HL-60 (cell line): ENCODE results near the gene NIN.

Source experiments
- GABPA ChIP-seq: IDR thresholded peaks from 2 replicates; pipeline ENCODE4 v1.6.1; 2012; ENCODE audit warnings: low read depth
- POLR2AphosphoS5 ChIP-seq: IDR thresholded peaks from 2 replicates; pipeline ENCODE4 v1.6.1; 2012; ENCODE audit warnings: low read depth
- SPI1 ChIP-seq: IDR thresholded peaks from 2 replicates; pipeline ENCODE4 v1.6.1; 2012; ENCODE audit warnings: low read depth, mild to moderate bottlenecking, borderline replicate concordance
- TF ChIP-seq, protein P1 (sequence below): IDR thresholded peaks from one replicate; pipeline ENCODE4 v1.5.1; 2011; ENCODE audit warnings: low read length, control low read depth, inconsistent platforms; ENCODE audit not compliant: insufficient read depth

DNA sequence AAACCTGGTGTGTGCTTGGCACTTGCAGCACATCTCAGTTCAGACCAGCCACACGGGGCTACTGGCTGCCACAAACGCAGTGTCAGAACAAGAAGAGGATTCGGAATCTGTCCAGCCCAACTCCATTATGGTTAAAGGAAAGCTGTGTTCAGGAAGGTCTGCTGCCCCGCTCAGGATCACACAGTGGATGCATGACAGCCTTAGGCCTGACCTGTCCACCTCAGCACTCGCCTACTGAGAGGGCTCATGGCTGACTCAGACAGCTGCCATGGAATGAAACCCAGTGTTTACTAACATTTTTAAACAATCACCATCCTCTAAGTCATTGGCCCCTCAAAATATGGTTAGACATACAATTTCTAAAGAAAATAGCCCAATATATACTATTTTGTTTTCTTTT is 5.6 kb upstream of the NIN start:
- no peak for TF ChIP-seq SPI1
- TF ChIP-seq, protein P1, sequence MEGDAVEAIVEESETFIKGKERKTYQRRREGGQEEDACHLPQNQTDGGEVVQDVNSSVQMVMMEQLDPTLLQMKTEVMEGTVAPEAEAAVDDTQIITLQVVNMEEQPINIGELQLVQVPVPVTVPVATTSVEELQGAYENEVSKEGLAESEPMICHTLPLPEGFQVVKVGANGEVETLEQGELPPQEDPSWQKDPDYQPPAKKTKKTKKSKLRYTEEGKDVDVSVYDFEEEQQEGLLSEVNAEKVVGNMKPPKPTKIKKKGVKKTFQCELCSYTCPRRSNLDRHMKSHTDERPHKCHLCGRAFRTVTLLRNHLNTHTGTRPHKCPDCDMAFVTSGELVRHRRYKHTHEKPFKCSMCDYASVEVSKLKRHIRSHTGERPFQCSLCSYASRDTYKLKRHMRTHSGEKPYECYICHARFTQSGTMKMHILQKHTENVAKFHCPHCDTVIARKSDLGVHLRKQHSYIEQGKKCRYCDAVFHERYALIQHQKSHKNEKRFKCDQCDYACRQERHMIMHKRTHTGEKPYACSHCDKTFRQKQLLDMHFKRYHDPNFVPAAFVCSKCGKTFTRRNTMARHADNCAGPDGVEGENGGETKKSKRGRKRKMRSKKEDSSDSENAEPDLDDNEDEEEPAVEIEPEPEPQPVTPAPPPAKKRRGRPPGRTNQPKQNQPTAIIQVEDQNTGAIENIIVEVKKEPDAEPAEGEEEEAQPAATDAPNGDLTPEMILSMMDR: no peak
- TF ChIP-seq GABPA: no peak
- TF ChIP-seq POLR2AphosphoS5: no peak
